GM18499 (cell line): ENCODE measurements around the gene SBDS.
A peak's percentile ranks its signal among the peaks of the same experiment; 100 is the strongest.
"Not testable (repeated sequence)": the region's sequence is repeated elsewhere in the genome, so short reads cannot be mapped to it uniquely, and the experiment has no call there.

Source experiments
- ATAC-seq: cut with Tn5 transposase; IDR thresholded peaks from one replicate; pipeline ENCODE4 v1.9.1; 2021; ENCODE audit warnings: moderate number of reproducible peaks; ENCODE audit not compliant: insufficient read depth, unreplicated experiment

The SBDS gene

GRCh38 chr7:66996444-66997191, 1.2 kb upstream of the SBDS start, which contains the start of gene TYW1:
Gene TYW1 (plus strand): TSS chr7:66996833. CDS start chr7:66996979, 146 bp downstream.
- peak; percentile 78 for ATAC-seq

- ATAC-seq: peak; percentile 24
Measured at GRCh38 chr7:66994691-66995049, 716 bp downstream of the SBDS start.

DNA sequence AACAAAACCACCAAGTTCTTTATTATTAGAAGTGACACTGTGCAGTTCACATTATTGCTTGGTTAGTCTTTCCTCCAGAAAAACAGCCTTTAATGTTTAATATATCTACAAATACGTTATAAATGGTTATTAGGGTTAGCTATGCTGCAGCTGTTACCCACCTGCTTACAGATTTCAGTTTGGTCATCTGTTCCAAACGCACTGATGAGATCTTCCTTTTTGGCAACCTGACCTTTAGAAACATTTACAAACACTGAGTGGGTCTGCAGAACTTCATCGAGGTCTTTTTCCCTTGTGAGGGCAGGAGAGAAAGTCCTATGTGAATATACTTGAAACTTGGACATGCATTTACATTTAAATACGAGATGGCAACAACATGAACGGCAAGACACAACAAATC, 1.3 kb downstream of the SBDS start:
- not testable (repeated sequence) for ATAC-seq

- not testable (repeated sequence) for ATAC-seq
Measured at GRCh38 chr7:66989552-66989951, 5.8 kb downstream of the SBDS start.

DNA sequence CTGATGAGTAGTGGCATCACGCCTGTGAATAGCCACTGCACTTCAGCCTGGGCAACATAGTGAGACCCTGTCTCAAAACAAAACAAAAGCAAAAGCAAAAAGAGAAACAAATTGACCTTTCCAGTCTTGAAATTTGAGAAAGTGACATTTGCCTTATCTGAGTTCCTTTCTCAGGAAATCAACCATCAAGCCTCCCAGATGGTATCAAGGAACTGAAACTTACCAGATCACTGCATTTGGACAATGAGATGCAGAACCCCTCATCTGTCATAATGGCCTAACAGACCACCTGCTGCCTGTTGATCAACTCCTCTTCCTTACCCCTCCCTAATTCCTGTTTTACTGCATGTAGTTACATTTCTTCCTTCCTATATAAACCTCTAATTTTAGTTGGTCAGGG, 15.1 kb downstream of the SBDS start:
- not testable (repeated sequence) for ATAC-seq

- not testable (repeated sequence) for ATAC-seq
Measured at GRCh38 chr7:66979013-66979412, 16.4 kb downstream of the SBDS start.

DNA sequence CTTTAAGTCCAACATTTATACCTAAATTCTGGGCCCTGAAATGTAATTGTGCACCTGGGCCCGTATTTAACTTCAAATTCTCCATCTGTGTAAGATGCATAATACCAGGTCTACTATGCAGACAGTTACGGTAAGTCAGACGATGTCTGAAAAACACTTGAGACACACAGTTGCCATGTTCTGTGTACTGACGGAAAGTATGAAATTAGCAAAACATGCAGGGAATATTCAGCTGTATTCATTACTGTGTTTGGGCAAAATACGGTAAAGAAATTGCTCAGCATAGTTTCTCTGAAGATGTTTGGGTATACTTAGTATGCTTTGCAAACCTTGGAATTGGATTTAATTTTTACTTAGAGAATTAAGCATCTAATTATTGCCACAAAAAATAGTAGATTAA, 17.1 kb downstream of the SBDS start:
- ATAC-seq: not testable (repeated sequence)

GRCh38 chr7:66974986-66975590, 20.3 kb downstream of the SBDS start:
- ATAC-seq: no peak

GRCh38 chr7:66970310-66970709, 25.1 kb downstream of the SBDS start:
- no peak for ATAC-seq

DNA sequence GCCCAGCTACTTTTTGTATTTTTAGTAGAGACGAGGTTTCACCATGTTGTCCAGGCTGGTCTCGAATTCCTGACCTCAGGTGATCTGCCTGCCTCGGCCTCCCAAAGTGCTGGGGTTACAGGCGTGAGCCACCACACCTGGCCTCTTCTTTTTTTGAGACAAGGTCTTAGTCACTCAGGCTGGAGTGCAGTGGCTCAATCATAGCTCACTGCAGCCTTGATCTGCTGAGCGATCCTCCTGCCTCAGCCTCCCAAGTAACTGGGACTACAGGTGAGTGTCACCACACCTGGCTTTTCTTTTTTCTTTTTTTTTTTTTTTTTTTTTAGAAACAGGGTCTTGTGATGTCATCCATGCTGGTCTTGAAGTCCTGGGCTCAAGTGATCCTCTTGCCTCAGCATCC, 26.4 kb downstream of the SBDS start:
- not testable (repeated sequence) for ATAC-seq

DNA sequence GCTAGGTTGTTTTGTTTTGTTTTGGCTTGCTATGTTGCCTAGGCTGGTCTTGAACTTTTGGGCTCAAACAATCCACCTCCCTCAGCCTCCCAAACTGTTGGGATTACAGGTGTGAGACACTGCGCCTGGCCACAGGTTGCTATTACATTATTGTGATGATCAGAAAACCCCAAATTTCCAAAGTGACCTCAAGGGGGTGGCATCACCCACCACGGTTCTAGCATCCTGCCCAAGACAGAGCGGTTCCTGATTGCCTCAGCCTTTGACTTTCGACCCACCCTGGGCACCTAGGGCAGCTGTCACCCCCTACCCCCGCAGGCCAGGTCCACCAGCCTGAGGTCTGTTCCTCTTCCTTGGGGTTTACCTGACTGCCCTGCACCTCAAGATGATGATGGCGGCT, 28.4 kb downstream of the SBDS start:
- no peak for ATAC-seq

DNA sequence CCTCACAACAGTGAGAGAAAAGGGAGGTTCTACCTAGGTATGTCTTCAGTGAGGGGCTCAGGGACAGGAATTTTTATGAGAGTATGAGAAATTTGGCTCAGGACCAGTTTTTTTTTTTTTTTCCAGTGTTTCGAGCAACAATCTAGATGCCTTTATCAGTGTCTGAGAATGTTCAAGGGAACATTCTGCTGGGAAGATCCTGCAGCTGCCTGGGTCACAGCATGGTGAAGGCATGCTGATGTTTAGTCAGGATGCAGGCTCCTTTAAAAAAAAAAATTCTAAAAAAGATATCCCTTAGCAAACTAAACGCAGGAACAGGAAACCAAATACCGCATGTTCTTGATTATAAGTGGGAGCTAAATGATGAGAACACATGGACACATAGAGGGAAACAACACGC, 31.0 kb downstream of the SBDS start:
- no peak for ATAC-seq

GRCh38 chr7:66961096-66961495, 34.3 kb downstream of the SBDS start:
- no peak for ATAC-seq

- no peak for ATAC-seq
Measured at GRCh38 chr7:66960192-66960591, 35.2 kb downstream of the SBDS start.

- no peak for ATAC-seq
Measured at GRCh38 chr7:66958538-66959350, 36.6 kb downstream of the SBDS start.

GRCh38 chr7:66957595-66958290, 37.6 kb downstream of the SBDS start:
- ATAC-seq: no peak

GRCh38 chr7:66953044-66953427, 42.4 kb downstream of the SBDS start:
- ATAC-seq: no peak

GRCh38 chr7:66952343-66953043, 42.9 kb downstream of the SBDS start:
- no peak for ATAC-seq

DNA sequence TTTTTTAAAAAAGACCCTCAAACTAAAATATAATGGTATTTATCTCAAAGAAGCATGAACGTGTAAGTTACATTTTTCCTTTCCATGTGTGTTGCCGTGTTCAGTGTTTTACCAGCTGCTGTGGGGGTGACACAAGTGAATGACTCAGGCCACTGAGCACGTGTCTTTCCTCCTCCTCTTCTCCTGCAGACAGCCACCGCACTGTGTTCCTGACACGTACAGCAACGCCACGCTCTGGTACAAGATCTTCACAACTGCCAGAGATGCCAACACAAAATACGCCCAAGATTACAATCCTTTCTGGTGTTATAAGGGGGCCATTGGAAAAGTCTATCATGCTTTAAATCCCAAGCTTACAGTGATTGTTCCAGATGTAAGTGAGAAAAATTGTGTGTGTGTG, 44.6 kb downstream of the SBDS start:
- no peak for ATAC-seq

DNA sequence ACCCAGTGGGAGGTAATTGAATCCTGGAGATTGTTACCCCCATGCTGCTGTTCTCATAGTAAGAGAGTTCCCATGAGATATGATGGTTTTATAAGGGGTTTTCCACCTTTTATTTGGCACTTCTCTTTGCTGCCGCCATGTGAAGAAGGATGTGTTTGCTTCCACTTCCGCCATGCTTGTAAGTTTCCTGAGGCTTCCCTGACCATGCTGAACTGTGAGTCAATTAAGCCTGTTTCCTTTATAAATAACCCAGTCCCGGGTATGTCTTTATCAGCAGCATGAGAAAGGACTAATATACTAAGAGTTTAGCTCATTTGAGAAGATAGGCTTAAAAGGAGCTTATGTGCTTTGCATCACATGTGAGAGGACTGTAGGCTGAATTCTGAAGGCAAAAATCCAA, 45.1 kb downstream of the SBDS start:
- ATAC-seq: no peak
